HepG2 (cell line): ENCODE data around the gene KLF5.

ENCODE experiments used
- ETV5 ChIP-seq: IDR thresholded peaks from 2 replicates; pipeline ENCODE4 v1.6.1; 2018; ENCODE audit warnings: missing biosample characterization, missing genetic modification reagents, inconsistent platforms, borderline replicate concordance
- FOXJ3 ChIP-seq: sonication (generic); formaldehyde crosslinking; IDR thresholded peaks from 2 replicates; pipeline ENCODE4 v1.4.0; 2020; ENCODE audit warnings: missing genetic modification reagents, mild to moderate bottlenecking, borderline replicate concordance
- JUN ChIP-seq: sonication (generic); formaldehyde crosslinking; IDR thresholded peaks from 2 replicates; pipeline ENCODE4 v1.4.0; 2020; ENCODE audit warnings: mild to moderate bottlenecking, missing genetic modification reagents
- MAFF ChIP-seq: IDR thresholded peaks from 2 replicates; pipeline ENCODE4 v1.6.1; 2011; ENCODE audit warnings: low read depth, low read length, improper control_type of control experiment
- MED1 ChIP-seq: sonication (generic); formaldehyde crosslinking; IDR thresholded peaks from 2 replicates; pipeline ENCODE4 v1.4.0; 2020; ENCODE audit warnings: missing genetic modification reagents
- POLR2A ChIP-seq, 2 experiments: IDR thresholded peaks; 2 replicates each; pipeline ENCODE4 v1.6.1; 2011; ENCODE audit warnings: low read depth in 2 of 2, low read length in 2 of 2, mild to moderate bottlenecking in 1 of 2, moderate library complexity in 1 of 2; ENCODE audit not compliant: insufficient read depth in 1 of 2
- RAD21 ChIP-seq: fragments of 450-650 bp; formaldehyde crosslinking; IDR thresholded peaks from 2 replicates; pipeline ENCODE4 v1.5.0; 2020; ENCODE audit warnings: mild to moderate bottlenecking
- SRSF1 ChIP-seq: fragments of 200-400 bp; formaldehyde crosslinking; optimal IDR thresholded peaks from 2 replicates; pipeline ENCODE3; 2017; ENCODE audit warnings: mild to moderate bottlenecking, low read depth, low read length, moderate library complexity
- TBL1XR1 ChIP-seq: fragments of 150-350 bp; IDR thresholded peaks from 2 replicates; pipeline ENCODE4 v1.6.1; 2014; ENCODE audit warnings: borderline replicate concordance, low read length; ENCODE audit not compliant: partially characterized antibody
- ZKSCAN8 ChIP-seq: IDR thresholded peaks from 2 replicates; pipeline ENCODE4 v1.6.1; 2016; ENCODE audit warnings: borderline replicate concordance, missing genetic modification reagents, missing compliant biosample characterization
- TF ChIP-seq, protein P1 (sequence below): sonication (generic); formaldehyde crosslinking; IDR thresholded peaks from 2 replicates; pipeline ENCODE4 v1.9.0; 2021; ENCODE audit warnings: missing genetic modification reagents, borderline replicate concordance
- TF ChIP-seq, protein P2 (sequence below), 2 experiments: sonication (generic) in 1 of 2; formaldehyde crosslinking in 1 of 2; IDR thresholded peaks; 2 replicates each; pipeline versions ENCODE4 v1.4.0 to v1.6.1; 2018 to 2020; ENCODE audit warnings: missing genetic modification reagents in 2 of 2, borderline replicate concordance in 1 of 2, low read depth in 1 of 2, mild to moderate bottlenecking in 1 of 2, missing biosample characterization in 1 of 2
- TF ChIP-seq, protein P3 (sequence below), 2 experiments: sonication (generic) in 1 of 2; formaldehyde crosslinking in 1 of 2; IDR thresholded peaks; 2 replicates each; pipeline versions ENCODE4 v1.5.1 to v1.6.1; 2011 to 2020; ENCODE audit warnings: borderline replicate concordance in 1 of 2, low read depth in 1 of 2, low read length in 1 of 2, mild to moderate bottlenecking in 1 of 2, missing genetic modification reagents in 1 of 2, moderate library complexity in 1 of 2

DNA sequence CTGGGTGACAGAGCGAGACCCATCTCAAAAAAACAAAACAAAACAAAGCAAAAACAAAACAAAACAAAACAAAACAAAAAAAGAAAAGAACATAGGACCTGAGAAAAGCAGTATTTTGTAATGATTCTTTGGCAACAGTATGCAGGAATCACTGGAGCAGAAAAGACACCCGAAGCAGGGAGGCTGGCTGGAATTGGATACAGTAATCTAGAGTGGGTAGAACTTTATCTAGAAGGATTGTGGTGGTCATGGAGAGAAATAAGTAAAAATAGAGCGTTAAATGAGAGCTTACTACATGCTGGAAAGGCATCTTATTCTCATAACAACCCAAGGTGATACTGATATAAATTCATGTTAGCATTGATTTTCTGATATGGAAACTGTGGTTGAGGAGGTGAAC lies 51.2 kb downstream of the KLF5 start:
- TF ChIP-seq, protein P1, sequence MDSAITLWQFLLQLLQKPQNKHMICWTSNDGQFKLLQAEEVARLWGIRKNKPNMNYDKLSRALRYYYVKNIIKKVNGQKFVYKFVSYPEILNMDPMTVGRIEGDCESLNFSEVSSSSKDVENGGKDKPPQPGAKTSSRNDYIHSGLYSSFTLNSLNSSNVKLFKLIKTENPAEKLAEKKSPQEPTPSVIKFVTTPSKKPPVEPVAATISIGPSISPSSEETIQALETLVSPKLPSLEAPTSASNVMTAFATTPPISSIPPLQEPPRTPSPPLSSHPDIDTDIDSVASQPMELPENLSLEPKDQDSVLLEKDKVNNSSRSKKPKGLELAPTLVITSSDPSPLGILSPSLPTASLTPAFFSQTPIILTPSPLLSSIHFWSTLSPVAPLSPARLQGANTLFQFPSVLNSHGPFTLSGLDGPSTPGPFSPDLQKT (CRISPR knock-in tag): no peak
- TF ChIP-seq POLR2A (IDR thresholded peaks at IDR 0.05; ENCODE audit: insufficient read depth in 1 of 2, low read depth in 2 of 2, low read length in 2 of 2) (no peak), MAFF (no peak), SRSF1 (no peak), MED1 (CRISPR knock-in tag) (no peak), RAD21 (CRISPR knock-in tag) (no peak), FOXJ3 (no peak), JUN (CRISPR knock-in tag) (no peak), ETV5 (no peak), ZKSCAN8 (CRISPR knock-in tag) (no peak), TBL1XR1 (no peak)
- TF ChIP-seq, protein P2, sequence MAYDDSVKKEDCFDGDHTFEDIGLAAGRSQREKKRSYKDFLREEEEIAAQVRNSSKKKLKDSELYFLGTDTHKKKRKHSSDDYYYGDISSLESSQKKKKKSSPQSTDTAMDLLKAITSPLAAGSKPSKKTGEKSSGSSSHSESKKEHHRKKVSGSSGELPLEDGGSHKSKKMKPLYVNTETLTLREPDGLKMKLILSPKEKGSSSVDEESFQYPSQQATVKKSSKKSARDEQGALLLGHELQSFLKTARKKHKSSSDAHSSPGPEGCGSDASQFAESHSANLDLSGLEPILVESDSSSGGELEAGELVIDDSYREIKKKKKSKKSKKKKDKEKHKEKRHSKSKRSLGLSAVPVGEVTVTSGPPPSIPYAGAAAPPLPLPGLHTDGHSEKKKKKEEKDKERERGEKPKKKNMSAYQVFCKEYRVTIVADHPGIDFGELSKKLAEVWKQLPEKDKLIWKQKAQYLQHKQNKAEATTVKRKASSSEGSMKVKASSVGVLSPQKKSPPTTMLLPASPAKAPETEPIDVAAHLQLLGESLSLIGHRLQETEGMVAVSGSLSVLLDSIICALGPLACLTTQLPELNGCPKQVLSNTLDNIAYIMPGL (CRISPR knock-in tag; IDR thresholded peaks at IDR 0.05; ENCODE audit: borderline replicate concordance in 1 of 2, low read depth in 1 of 2): no peak
- TF ChIP-seq, protein P3, sequence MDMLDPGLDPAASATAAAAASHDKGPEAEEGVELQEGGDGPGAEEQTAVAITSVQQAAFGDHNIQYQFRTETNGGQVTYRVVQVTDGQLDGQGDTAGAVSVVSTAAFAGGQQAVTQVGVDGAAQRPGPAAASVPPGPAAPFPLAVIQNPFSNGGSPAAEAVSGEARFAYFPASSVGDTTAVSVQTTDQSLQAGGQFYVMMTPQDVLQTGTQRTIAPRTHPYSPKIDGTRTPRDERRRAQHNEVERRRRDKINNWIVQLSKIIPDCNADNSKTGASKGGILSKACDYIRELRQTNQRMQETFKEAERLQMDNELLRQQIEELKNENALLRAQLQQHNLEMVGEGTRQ (IDR thresholded peaks at IDR 0.05; ENCODE audit: low read depth, low read length): no peak
- TF ChIP-seq, protein P3 (CRISPR knock-in tag; IDR thresholded peaks at IDR 0.05; ENCODE audit: borderline replicate concordance): no peak
